ENCODE results near the gene LRRK1. TPM values are rescaled to one million over a fixed set of nuclear protein-coding genes. Genes with fewer than 3 reads are reported as not detected.

Gene LRRK1
- total RNA-seq, 1 donor from 2014 or later, result 24.9 TPM

- ATAC-seq, result no peak
- intact Hi-C loops (cut with DNase I), result no loop called here
- DNase-seq (ENCODE audit: low spot score), result peak; percentile 43
Observed at GRCh38 chr15:100890051-100890720, 29.0 kb upstream of the LRRK1 start.

GRCh38 chr15:100890850-100891249, 28.3 kb upstream of the LRRK1 start:
- ATAC-seq (no peak), DNase-seq (ENCODE audit: low spot score) (no peak)
- intact Hi-C loops (cut with DNase I), result no loop called here

- ATAC-seq (no peak), DNase-seq (ENCODE audit: low spot score) (no peak)
- intact Hi-C loops (cut with DNase I), result no loop called here
Observed at GRCh38 chr15:100891307-100892012, 27.7 kb upstream of the LRRK1 start.

- intact Hi-C loops (cut with DNase I), result no loop called here
- ATAC-seq, result no peak
Observed at GRCh38 chr15:100892013-100892355, 27.2 kb upstream of the LRRK1 start.

GRCh38 chr15:100893261-100893963, 25.7 kb upstream of the LRRK1 start:
- intact Hi-C loops (cut with DNase I), result no loop called here
- ATAC-seq (no peak), DNase-seq (ENCODE audit: low spot score) (no peak)

More at GRCh38 chr15:100892013-100892355, 27.2 kb upstream of the LRRK1 start:
- no peak for DNase-seq (ENCODE audit: low spot score)

GRCh38 chr15:100893964-100894295, 25.2 kb upstream of the LRRK1 start:
- intact Hi-C loops (cut with DNase I), result no loop called here
- DNase-seq (ENCODE audit: low spot score), result no peak
- no peak for ATAC-seq

GRCh38 chr15:100895721-100896120, 23.4 kb upstream of the LRRK1 start:
- intact Hi-C loops (cut with DNase I), result no loop called here
- no peak for ATAC-seq
- DNase-seq (ENCODE audit: low spot score), result no peak

GRCh38 chr15:100897221-100898151, 21.7 kb upstream of the LRRK1 start:
- ATAC-seq, result no peak
- intact Hi-C loops (cut with DNase I), result no loop called here
- DNase-seq (ENCODE audit: low spot score), result no peak

- intact Hi-C loops (cut with DNase I), result no loop called here
Observed at GRCh38 chr15:100898152-100898490, 21.0 kb upstream of the LRRK1 start.

GRCh38 chr15:100898661-100899462, 20.3 kb upstream of the LRRK1 start:
- intact Hi-C loops (cut with DNase I), result no loop called here
- DNase-seq (ENCODE audit: low spot score) (no peak), ATAC-seq (no peak)

More at GRCh38 chr15:100898152-100898490, 21.0 kb upstream of the LRRK1 start:
- ATAC-seq (no peak), DNase-seq (ENCODE audit: low spot score) (no peak)

GRCh38 chr15:100899601-100900000, 19.6 kb upstream of the LRRK1 start:
- DNase-seq (ENCODE audit: low spot score), result no peak
- no peak for ATAC-seq
- intact Hi-C loops (cut with DNase I), result no loop called here

GRCh38 chr15:100900136-100900794, 18.9 kb upstream of the LRRK1 start:
- intact Hi-C loops (cut with DNase I), result no loop called here
- DNase-seq (ENCODE audit: low spot score) (no peak), ATAC-seq (no peak)

- ATAC-seq, result no peak
- DNase-seq (ENCODE audit: low spot score), result no peak
Observed at GRCh38 chr15:100900795-100901169, 18.4 kb upstream of the LRRK1 start.

GRCh38 chr15:100901296-100901695, 17.9 kb upstream of the LRRK1 start:
- intact Hi-C loops (cut with DNase I), result no loop called here
- ATAC-seq, result no peak
- DNase-seq (ENCODE audit: low spot score), result no peak

More at GRCh38 chr15:100900795-100901169, 18.4 kb upstream of the LRRK1 start:
- intact Hi-C loops (cut with DNase I), result no loop called here

- DNase-seq (ENCODE audit: low spot score) (no peak), ATAC-seq (peak; percentile 21)
- intact Hi-C loops (cut with DNase I), result no loop called here
Observed at GRCh38 chr15:100901702-100902435, 17.3 kb upstream of the LRRK1 start.

GRCh38 chr15:100902436-100903167, 16.6 kb upstream of the LRRK1 start:
- intact Hi-C loops (cut with DNase I), result no loop called here
- DNase-seq (ENCODE audit: low spot score) (peak; percentile 84), ATAC-seq (peak; percentile 95)

GRCh38 chr15:100903168-100903554, 16.0 kb upstream of the LRRK1 start:
- no peak for ATAC-seq

More at GRCh38 chr15:100903168-100903554, 16.0 kb upstream of the LRRK1 start:
- no peak for DNase-seq (ENCODE audit: low spot score)
- intact Hi-C loops (cut with DNase I), result no loop called here

Measured in sciatic nerve (tissue), 2 donors.